GM21737 (cell line): ENCODE data around the gene CHD8.
"Not testable (repeated sequence)": the region's sequence is repeated elsewhere in the genome, so short reads cannot be mapped to it uniquely, and the experiment has no call there.

Source experiments
- ATAC-seq: cut with Tn5 transposase; IDR thresholded peaks from one replicate; pipeline ENCODE4 v1.9.1; 2021; ENCODE audit warnings: mild to moderate bottlenecking, moderate library complexity; ENCODE audit not compliant: unreplicated experiment

Gene CHD8

DNA sequence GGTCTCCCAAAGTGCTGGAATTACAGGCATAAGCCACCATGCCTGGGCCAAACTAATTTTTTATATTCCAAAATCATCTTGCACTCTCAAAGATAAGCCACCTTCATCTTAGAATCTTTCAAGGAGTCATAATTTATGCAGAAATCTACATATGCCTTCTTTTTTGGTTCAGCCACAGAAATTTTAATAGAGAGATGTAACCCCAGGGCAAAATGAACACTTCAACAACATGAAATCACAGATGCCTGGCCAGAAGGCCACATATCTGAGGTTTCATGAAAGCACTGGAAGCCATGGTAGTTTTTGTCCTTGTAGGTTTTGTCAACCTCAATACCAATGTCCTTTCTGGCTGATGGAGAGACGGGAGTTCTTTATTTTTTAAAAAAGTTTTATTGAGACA, 81.9 kb downstream of the CHD8 start:
- ATAC-seq: no peak

GRCh38 chr14:21372814-21373213, 83.1 kb downstream of the CHD8 start:
- ATAC-seq: not testable (repeated sequence)

DNA sequence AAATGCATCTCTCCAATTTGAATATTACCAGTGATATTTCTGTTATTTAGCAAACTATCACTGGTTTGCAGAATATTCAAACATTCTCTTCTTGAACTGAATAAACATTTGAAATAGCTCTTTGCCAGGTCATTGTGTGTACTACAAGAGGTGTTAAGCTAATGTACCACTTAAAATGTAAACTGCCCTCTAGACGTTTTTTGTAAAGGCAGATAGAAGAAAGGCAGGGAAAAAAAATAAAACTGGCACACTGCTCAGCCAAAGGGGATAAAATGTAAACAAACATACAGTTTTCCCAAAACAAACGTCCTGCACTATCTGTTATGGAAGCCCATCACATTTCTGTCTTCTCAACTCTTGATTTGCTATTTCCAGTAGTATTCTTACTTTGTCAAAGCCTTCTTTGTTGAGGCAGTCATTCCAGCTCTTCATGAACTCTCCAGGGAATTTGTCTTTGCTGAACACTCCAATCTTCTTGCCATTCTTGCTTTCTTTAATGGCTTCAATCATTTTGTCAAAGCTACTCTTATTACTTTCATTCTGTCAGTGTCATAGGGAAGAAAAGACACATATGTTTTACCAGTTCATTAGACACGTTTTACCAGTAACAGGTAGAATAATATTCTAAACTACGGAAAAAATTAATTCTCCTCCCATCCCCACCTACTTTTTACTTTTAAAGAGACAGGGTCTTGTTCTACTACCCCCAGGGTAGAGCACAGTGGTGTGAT, 85.8 kb downstream of the CHD8 start:
- ATAC-seq: no peak

DNA sequence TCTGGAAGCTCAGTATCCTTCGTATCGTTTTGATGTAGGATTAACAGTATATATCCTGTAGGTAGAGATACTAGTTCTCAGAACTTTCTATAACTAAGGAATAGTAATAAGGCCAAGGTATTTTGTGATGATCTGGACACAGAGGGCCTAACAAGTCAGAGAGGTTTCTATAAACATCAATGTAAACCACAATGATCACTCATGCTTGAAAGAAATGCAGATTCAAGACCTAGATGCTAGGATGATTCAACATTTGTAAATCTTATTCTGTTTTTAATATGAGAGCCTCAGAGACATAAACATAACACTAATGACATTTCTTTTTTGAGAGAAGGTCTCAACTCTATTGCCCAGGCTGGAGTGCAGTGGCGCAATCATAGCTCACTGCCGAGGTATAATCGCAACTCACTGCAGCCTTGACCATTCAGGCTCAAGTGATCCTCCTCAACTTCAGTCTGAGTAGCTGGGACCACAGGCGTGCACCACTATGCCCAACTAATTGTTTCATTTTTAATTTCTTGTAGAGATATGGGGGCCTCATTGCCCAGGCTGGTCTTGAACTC, 88.3 kb downstream of the CHD8 start:
- ATAC-seq: no peak

- ATAC-seq: no peak
These were observed 99.4 kb downstream of the CHD8 start for GRCh38 chr14:21356511-21356910.

DNA sequence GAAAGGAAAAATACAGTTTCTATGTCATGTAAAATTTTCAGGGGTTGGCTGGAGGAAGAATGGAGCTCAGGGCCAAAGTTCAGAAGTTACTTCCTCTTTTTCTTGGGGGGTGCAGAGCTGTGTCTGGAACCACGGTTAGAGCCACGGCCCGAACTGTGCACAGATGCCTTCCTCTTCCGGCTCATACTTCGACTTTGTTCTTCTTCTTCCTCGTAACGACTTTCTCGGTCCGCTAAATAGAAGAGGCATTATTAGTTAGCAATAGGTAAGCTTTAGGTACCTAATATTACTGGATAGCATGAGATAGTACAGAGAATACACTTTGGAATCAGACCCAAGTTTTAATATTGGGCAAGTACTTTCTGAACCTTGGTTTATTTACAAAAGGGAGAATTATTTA, 103.3 kb downstream of the CHD8 start:
- no peak for ATAC-seq

DNA sequence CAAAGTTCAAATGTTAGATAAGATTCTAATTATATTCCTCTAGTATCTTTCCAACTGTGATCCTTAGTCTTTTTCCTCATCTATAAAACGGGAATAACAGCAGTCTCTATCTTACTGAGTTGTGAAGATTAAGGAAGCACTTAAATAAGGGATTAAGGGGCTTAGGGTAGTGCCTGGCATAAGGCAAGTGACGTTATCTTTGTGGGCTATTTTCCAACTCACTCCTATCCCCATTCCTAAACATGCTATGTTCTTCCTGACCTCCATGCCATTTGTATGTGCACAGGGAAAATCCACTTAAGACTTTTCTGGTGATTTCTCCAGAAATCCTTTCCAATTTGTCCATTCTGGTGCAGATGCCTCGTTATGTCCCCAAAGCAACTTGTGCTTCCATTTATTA, 105.4 kb downstream of the CHD8 start:
- ATAC-seq: no peak

DNA sequence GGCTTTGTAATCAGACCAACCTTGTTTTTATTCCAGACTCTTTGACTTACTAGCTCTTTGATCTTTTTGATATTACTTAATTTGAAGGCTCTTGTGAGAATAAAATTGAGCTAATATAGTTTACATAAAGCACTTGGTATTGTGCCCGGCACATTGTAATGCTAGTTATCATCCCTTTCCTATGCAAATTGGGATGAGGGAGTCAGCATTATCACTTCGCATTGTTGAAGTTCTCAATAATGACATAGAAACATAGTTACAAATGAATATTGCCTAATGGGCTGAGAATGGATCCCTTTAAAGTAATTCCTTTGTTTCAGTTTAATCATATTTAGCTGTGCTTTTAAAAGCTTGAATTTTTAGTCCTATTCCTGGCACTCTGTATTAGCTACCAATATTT, 108.7 kb downstream of the CHD8 start:
- ATAC-seq: no peak

DNA sequence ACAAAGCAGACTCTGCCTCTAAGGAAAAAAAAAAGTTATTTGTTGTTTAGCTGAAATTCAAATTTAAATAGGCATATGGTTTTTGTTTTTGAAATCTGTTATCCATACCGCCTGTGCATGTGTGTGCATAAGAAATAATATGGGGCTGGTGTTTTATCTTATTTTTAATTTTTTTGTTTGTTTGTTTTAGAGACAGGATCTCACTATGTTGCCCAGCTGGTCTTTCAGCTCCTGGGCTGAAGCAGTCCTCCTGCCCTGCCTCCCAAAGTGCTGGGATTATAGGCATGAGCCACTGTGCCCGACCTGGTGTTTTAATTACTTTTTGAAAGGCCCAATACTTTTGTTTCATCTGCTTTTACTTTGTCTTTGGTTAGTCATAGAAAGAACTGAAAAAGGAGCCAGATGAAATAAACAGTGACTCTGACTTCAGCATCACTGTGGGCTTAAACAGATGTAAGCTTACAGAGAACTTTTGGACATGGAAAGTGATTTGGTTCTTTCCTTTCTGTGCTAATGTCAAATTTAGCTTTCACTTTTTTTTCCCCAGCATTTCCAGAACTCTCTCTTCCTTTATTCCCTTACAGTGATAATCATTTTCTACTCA, 109.3 kb downstream of the CHD8 start:
- ATAC-seq: no peak

GRCh38 chr14:21343035-21343794, 112.7 kb downstream of the CHD8 start:
- ATAC-seq: no peak
